ENCODE data around the gene CENPS.
A peak's percentile ranks its signal among the peaks of the same experiment; 100 is the strongest.
"Not testable (repeated sequence)": the region's sequence is repeated elsewhere in the genome, so short reads cannot be mapped to it uniquely, and the experiment has no call there.

Gene CENPS

GRCh38 chr1:10419351-10419750 lies 10.9 kb upstream of the CENPS start:
- no peak for DNase-seq (ENCODE audit: low spot score)

GRCh38 chr1:10421637-10422036 lies 8.6 kb upstream of the CENPS start:
- DNase-seq (ENCODE audit: low spot score) = no peak

- no peak for DNase-seq (ENCODE audit: low spot score)
These were observed 6.2 kb upstream of the CENPS start for GRCh38 chr1:10424034-10424433.

- no peak for DNase-seq (ENCODE audit: low spot score)
These were observed 5.6 kb upstream of the CENPS start for GRCh38 chr1:10424651-10425050.

- not testable (repeated sequence) for DNase-seq (ENCODE audit: low spot score)
These were observed 4.3 kb upstream of the CENPS start for GRCh38 chr1:10425826-10426534.

GRCh38 chr1:10426535-10426848 lies 3.7 kb upstream of the CENPS start:
- DNase-seq (ENCODE audit: low spot score) = not testable (repeated sequence)

- no peak for DNase-seq (ENCODE audit: low spot score)
These were observed 1.2 kb upstream of the CENPS start for GRCh38 chr1:10428984-10429383.

- DNase-seq (ENCODE audit: low spot score) = no peak
These were observed 391 bp upstream of the CENPS start for GRCh38 chr1:10429868-10430215.

- peak; percentile 13 for DNase-seq (ENCODE audit: low spot score)
These were observed 967 bp downstream of the CENPS start for GRCh38 chr1:10431070-10431730.

- DNase-seq (ENCODE audit: low spot score) = no peak
These were observed 2.9 kb downstream of the CENPS start for GRCh38 chr1:10432910-10433700.

GRCh38 chr1:10433790-10434189 lies 3.6 kb downstream of the CENPS start:
- DNase-seq (ENCODE audit: low spot score) = no peak

- no peak for DNase-seq (ENCODE audit: low spot score)
These were observed 4.4 kb downstream of the CENPS start for GRCh38 chr1:10434590-10434989.

- no peak for DNase-seq (ENCODE audit: low spot score)
These were observed 6.8 kb downstream of the CENPS start for GRCh38 chr1:10437052-10437451.

GRCh38 chr1:10438677-10439163 lies 8.5 kb downstream of the CENPS start:
- peak; percentile 31 for DNase-seq (ENCODE audit: low spot score)

- no peak for DNase-seq (ENCODE audit: low spot score)
These were observed 10.1 kb downstream of the CENPS start for GRCh38 chr1:10440305-10440704.

- DNase-seq (ENCODE audit: low spot score) = no peak
These were observed 10.6 kb downstream of the CENPS start for GRCh38 chr1:10440794-10441193.

GRCh38 chr1:10444248-10444647 lies 14.0 kb downstream of the CENPS start:
- no peak for DNase-seq (ENCODE audit: low spot score)

- no peak for DNase-seq (ENCODE audit: low spot score)
These were observed 14.7 kb downstream of the CENPS start for GRCh38 chr1:10444795-10445397.

GRCh38 chr1:10446790-10447422 lies 16.7 kb downstream of the CENPS start:
- no peak for DNase-seq (ENCODE audit: low spot score)

GRCh38 chr1:10449751-10450150 lies 19.5 kb downstream of the CENPS start, which contains the start of gene CORT:
TSS of gene CORT (plus strand) at chr1:10450031. CDS start at chr1:10450224, 193 bp downstream.
- no peak for DNase-seq (ENCODE audit: low spot score)

- DNase-seq (ENCODE audit: low spot score) = no peak
These were observed 20.1 kb downstream of the CENPS start for GRCh38 chr1:10450156-10450814.

GRCh38 chr1:10450836-10451235 lies 20.6 kb downstream of the CENPS start:
- DNase-seq (ENCODE audit: low spot score) = no peak

All from SW480 (cell line).